ENCODE data around the gene TBL3.

The TBL3 gene

DNA sequence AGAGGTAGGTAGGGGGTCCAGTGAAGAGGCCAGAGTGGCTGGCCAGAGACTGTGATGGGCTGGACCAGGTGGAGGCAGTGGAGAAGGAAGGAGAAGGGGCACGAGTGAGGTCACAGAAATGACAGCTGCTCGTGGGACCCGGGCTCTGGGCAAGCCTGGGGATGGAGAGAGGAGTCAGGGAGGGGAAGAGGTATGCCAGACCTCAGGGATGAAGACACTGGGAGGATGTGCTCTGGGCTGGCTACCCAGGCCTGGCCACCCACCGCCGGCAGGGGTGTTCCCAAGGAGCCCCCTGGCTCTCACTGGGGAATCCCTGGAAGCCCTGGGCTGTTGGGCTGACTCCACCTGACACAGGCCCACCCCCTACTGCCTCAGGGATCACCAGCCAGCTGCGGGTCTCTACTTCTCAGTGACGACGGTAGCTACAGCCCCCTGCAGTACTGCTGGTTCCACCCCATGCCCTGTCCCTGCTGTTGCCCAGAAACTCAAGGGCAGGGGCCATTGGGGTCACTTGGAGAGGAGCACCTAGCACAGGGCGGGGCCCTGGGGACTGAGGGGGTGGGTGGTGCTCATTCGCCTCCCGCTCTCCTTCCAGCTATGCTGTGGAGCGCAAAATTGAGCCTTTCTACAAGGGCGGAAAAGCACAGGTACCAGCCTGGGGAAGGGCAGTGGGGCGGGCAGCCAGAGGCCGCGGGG lies 1.8 kb downstream of the TBL3 start:
- Histone ChIP-seq H4K20me1 (ENCODE audit: insufficient read depth, low read length) (peaks cover 31% of the 10 kb centered on the region), H3K4me2 (ENCODE audit: insufficient read depth, low read length) (peak overlapping the region; percentile 99), H3K9ac (ENCODE audit: low read depth, low read length) (peak overlapping the region; percentile 74)

GRCh38 chr16:1974157-1975070 lies 2.6 kb downstream of the TBL3 start:
- H3K27ac ChIP-seq (ENCODE audit: low read length) = no peak overlapping the region
- peaks cover 53% of the 10 kb centered on the region for H3K36me3 ChIP-seq (ENCODE audit: insufficient read depth, low read length)
- no peak overlapping the region for H2AFZ ChIP-seq (ENCODE audit: low read depth, low read length)
- H3K27me3 ChIP-seq (ENCODE audit: insufficient read depth, low read length, poor library complexity) = no peaks in the 10 kb centered on the region
- no peak for DNase-seq
- no peak for ATAC-seq (ENCODE audit: insufficient read depth, low read depth)
- H3K9ac ChIP-seq (ENCODE audit: low read depth, low read length) = no peak overlapping the region
- H3K9me3 ChIP-seq (ENCODE audit: insufficient read depth, low read length, severe bottlenecking) = no peaks in the 10 kb centered on the region
- peaks cover 43% of the 10 kb centered on the region for H3K79me2 ChIP-seq (ENCODE audit: insufficient read depth, low read length)
- H3K4me2 ChIP-seq (ENCODE audit: insufficient read depth, low read length) = peak overlapping the region; percentile 99; the same call in 1 of the 2 replicates
- H3K4me3 ChIP-seq (ENCODE audit: low read depth in 1 of 2, low read length in 2 of 2) = no peak overlapping the region
- TF ChIP-seq, protein P1, sequence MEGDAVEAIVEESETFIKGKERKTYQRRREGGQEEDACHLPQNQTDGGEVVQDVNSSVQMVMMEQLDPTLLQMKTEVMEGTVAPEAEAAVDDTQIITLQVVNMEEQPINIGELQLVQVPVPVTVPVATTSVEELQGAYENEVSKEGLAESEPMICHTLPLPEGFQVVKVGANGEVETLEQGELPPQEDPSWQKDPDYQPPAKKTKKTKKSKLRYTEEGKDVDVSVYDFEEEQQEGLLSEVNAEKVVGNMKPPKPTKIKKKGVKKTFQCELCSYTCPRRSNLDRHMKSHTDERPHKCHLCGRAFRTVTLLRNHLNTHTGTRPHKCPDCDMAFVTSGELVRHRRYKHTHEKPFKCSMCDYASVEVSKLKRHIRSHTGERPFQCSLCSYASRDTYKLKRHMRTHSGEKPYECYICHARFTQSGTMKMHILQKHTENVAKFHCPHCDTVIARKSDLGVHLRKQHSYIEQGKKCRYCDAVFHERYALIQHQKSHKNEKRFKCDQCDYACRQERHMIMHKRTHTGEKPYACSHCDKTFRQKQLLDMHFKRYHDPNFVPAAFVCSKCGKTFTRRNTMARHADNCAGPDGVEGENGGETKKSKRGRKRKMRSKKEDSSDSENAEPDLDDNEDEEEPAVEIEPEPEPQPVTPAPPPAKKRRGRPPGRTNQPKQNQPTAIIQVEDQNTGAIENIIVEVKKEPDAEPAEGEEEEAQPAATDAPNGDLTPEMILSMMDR (IDR thresholded peaks at IDR 0.05; ENCODE audit: borderline replicate concordance, extremely low read depth, low read length, poor library complexity, severe bottlenecking) = no peak
- TF ChIP-seq EZH2 (IDR thresholded peaks at IDR 0.05; ENCODE audit: borderline replicate concordance, low read depth, low read length, severe bottlenecking) = no peak
- peaks cover 34% of the 10 kb centered on the region for H3K4me1 ChIP-seq (ENCODE audit: insufficient read depth, low read length)
- H4K20me1 ChIP-seq (ENCODE audit: insufficient read depth, low read length) = peaks cover 31% of the 10 kb centered on the region

More for the DNA sequence above, 1.8 kb downstream of the TBL3 start:
- TF ChIP-seq EZH2 (IDR thresholded peaks at IDR 0.05; ENCODE audit: borderline replicate concordance, low read depth, low read length, severe bottlenecking) = no peak
- TF ChIP-seq, protein P1 (IDR thresholded peaks at IDR 0.05; ENCODE audit: borderline replicate concordance, extremely low read depth, low read length, poor library complexity, severe bottlenecking) = no peak
- Histone ChIP-seq H3K9me3 (ENCODE audit: insufficient read depth, low read length, severe bottlenecking) (no peaks in the 10 kb centered on the region), H3K4me3 (ENCODE audit: low read depth in 1 of 2, low read length in 2 of 2) (peak overlapping the region in 1 of 2 experiments; percentile 65; a peak in 2 of 4 replicates), H3K27me3 (ENCODE audit: insufficient read depth, low read length, poor library complexity) (no peaks in the 10 kb centered on the region), H3K27ac (ENCODE audit: low read length) (no peak overlapping the region), H3K79me2 (ENCODE audit: insufficient read depth, low read length) (peaks cover 43% of the 10 kb centered on the region), H2AFZ (ENCODE audit: low read depth, low read length) (no peak overlapping the region), H3K36me3 (ENCODE audit: insufficient read depth, low read length) (peaks cover 47% of the 10 kb centered on the region), H3K4me1 (ENCODE audit: insufficient read depth, low read length) (peaks cover 34% of the 10 kb centered on the region)
- DNase-seq (no peak), ATAC-seq (ENCODE audit: insufficient read depth, low read depth) (no peak)

DNA sequence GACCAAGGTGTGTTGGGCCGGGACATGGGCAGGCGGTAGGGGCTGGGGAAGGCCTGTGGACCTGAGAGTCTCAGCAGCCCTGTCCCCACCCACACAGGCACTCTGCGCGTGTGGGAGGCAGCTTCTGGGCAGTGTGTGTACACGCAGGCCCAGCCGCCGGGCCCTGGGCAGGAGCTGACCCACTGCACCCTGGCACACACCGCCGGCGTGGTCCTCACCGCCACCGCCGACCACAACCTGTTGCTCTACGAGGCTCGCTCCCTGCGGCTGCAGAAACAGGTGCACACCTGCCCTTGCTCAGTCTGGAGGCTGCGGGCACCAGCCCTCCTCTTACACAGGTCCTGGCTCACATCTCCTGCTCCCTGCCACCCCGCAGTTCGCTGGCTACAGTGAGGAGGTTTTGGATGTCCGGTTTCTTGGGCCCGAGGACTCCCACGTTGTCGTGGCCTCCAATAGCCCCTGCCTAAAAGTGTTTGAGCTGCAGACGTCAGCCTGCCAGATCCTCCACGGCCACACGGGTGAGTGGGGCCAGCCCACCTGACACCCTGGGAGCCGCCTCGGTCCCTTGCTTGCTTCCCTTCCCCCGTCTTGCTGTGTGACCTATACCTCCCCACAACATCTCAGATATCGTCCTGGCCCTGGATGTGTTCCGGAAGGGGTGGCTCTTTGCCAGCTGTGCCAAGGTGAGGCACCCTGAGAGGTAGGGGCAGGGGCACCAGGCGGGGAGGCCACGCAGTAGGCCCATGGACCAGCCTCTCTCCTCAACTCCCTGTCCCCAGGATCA lies 3.8 kb downstream of the TBL3 start:
- Histone ChIP-seq H4K20me1 (ENCODE audit: insufficient read depth, low read length) (peaks cover 31% of the 10 kb centered on the region), H3K27me3 (ENCODE audit: insufficient read depth, low read length, poor library complexity) (no peaks in the 10 kb centered on the region), H3K9ac (ENCODE audit: low read depth, low read length) (no peak overlapping the region), H2AFZ (ENCODE audit: low read depth, low read length) (no peak overlapping the region), H3K27ac (ENCODE audit: low read length) (no peak overlapping the region), H3K4me2 (ENCODE audit: insufficient read depth, low read length) (no peak overlapping the region), H3K36me3 (ENCODE audit: insufficient read depth, low read length) (peaks cover 54% of the 10 kb centered on the region), H3K9me3 (ENCODE audit: insufficient read depth, low read length, severe bottlenecking) (no peaks in the 10 kb centered on the region), H3K4me3 (ENCODE audit: low read depth in 1 of 2, low read length in 2 of 2) (no peak overlapping the region), H3K79me2 (ENCODE audit: insufficient read depth, low read length) (peaks cover 43% of the 10 kb centered on the region), H3K4me1 (ENCODE audit: insufficient read depth, low read length) (peaks cover 31% of the 10 kb centered on the region)
- TF ChIP-seq EZH2 (IDR thresholded peaks at IDR 0.05; ENCODE audit: borderline replicate concordance, low read depth, low read length, severe bottlenecking) = no peak
- TF ChIP-seq, protein P1 (IDR thresholded peaks at IDR 0.05; ENCODE audit: borderline replicate concordance, extremely low read depth, low read length, poor library complexity, severe bottlenecking) = no peak
- DNase-seq (no peak), ATAC-seq (ENCODE audit: insufficient read depth, low read depth) (no peak)
